Panc1 (cell line): ENCODE data around the gene DBP.

Source experiments
- CTCF ChIP-seq: fragments of 450-650 bp; IDR thresholded peaks from 2 replicates; pipeline ENCODE4 v1.5.1; 2017; ENCODE audit warnings: mild to moderate bottlenecking
- POLR2AphosphoS5 ChIP-seq: IDR thresholded peaks from 2 replicates; pipeline ENCODE4 v1.6.1; 2012; ENCODE audit warnings: mild to moderate bottlenecking, low read depth, low read length, moderate library complexity
- REST ChIP-seq, 2 experiments: IDR thresholded peaks; 2 replicates each; pipeline ENCODE4 v1.6.1; 2011 to 2012; ENCODE audit warnings: low read depth in 2 of 2, control low read depth in 1 of 2, low read length in 1 of 2, mild to moderate bottlenecking in 1 of 2, moderate library complexity in 1 of 2; ENCODE audit not compliant: insufficient read depth in 1 of 2
- SIN3A ChIP-seq: IDR thresholded peaks from 2 replicates; pipeline ENCODE4 v1.6.1; 2012; ENCODE audit warnings: low read depth, mild to moderate bottlenecking, low read length, moderate library complexity, borderline replicate concordance; ENCODE audit not compliant: insufficient read depth

- no peak for TF ChIP-seq CTCF
- no peak for TF ChIP-seq REST (IDR thresholded peaks at IDR 0.05; ENCODE audit: insufficient read depth in 1 of 2, low read depth in 2 of 2, low read length in 1 of 2)
- no peak for TF ChIP-seq SIN3A
- no peak for TF ChIP-seq POLR2AphosphoS5
Measured at GRCh38 chr19:48625891-48626327, 11.3 kb downstream of the DBP start.
